Parathyroid adenoma (tissue), 2 donors: Measurements from ENCODE around the gene C4orf17.

Source experiments
- H2AFZ ChIP-seq: fragments of 300-600 bp; sonication (generic); one replicate; pipeline ENCODE4 v1.7.0; 2017; ENCODE audit warnings: antibody characterized with exemption, mild to moderate bottlenecking
- H3K27ac ChIP-seq: fragments of 300-600 bp; sonication (generic); one replicate; pipeline ENCODE4 v1.7.0; 2017
- H3K27me3 ChIP-seq: fragments of 300-600 bp; sonication (generic); one replicate; pipeline ENCODE4 v1.7.0; 2017; ENCODE audit warnings: low read length; ENCODE audit not compliant: control insufficient read depth, insufficient read depth
- H3K36me3 ChIP-seq: fragments of 300-600 bp; sonication (generic); one replicate; pipeline ENCODE4 v1.7.0; 2017; ENCODE audit warnings: low read length; ENCODE audit not compliant: control insufficient read depth, insufficient read depth
- H3K4me1 ChIP-seq: fragments of 300-600 bp; sonication (generic); one replicate; pipeline ENCODE4 v1.7.0; 2017; ENCODE audit warnings: control low read depth
- H3K4me2 ChIP-seq: fragments of 300-600 bp; sonication (generic); one replicate; pipeline ENCODE4 v1.7.0; 2017; ENCODE audit warnings: low read length
- H3K4me3 ChIP-seq: fragments of 300-600 bp; sonication (generic); one replicate; pipeline ENCODE4 v1.7.0; 2017; ENCODE audit warnings: low read depth, low read length
- H3K79me2 ChIP-seq: fragments of 300-600 bp; sonication (generic); one replicate; pipeline ENCODE4 v1.7.0; 2017; ENCODE audit warnings: control low read depth
- H3K9ac ChIP-seq: fragments of 300-600 bp; sonication (generic); one replicate; pipeline ENCODE4 v1.7.0; 2017; ENCODE audit warnings: mild to moderate bottlenecking
- H3K9me3 ChIP-seq: fragments of 300-600 bp; sonication (generic); one replicate; pipeline ENCODE4 v1.7.0; 2017; ENCODE audit warnings: low read length; ENCODE audit not compliant: control insufficient read depth
- TF ChIP-seq, protein P1 (sequence below): fragments of 300-600 bp; sonication (generic); IDR thresholded peaks from one replicate; pipeline ENCODE4 v1.7.0; 2017; ENCODE audit warnings: antibody characterized with exemption, mild to moderate bottlenecking
- donor health status: primary hyperparathyroidism.

The C4orf17 gene

DNA sequence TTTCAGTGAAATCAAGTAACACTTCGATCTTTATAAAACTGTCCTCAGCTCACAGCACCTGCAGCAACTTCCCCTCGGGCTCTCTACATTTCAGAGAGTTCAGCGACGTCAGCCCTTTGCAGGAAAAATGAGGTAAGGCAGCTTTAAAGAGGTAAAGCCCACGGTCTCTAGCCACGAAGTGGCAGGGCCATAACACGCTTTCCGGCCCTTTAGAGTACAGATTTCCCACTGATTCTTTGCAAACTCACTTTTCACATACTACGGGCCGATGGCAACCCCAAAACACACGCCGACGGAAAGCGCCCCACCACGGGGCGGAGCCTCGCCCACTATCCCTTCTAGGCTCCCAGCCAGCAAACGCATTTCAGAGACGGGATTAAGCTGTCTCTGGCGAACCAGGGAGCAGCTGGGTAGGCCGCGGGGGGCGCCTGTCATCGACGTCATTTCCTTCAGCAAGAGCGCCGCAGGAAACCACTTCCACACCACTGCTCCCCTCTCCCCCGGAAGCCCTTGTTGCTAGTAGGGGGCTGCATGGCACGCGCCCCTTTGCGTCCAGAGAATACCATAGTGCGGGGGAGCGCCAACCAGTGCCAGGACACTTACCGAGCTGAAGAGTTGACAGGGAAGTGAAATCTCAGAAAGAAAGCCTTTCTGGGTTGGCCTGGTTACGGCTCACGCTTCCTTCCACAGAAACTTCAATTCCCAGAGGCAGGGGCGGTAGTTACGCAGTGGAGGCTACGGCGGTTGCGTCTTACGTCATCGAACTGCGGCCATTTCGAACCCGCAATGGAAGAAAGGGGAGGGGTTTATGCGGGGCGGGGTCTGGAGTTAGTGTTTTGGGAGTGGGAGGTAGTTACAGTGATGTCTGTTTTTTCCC lies 52.7 kb downstream of the C4orf17 start, which contains the start of gene TRMT10A:
Gene TRMT10A (minus strand): TSS at position 730 of the 877 bp plus-strand sequence. CDS start 4,701 bp downstream, outside the sequence.
- peak within 1 kb of the TSS; percentile 77 for H3K4me2 ChIP-seq
- TF ChIP-seq, protein P1, sequence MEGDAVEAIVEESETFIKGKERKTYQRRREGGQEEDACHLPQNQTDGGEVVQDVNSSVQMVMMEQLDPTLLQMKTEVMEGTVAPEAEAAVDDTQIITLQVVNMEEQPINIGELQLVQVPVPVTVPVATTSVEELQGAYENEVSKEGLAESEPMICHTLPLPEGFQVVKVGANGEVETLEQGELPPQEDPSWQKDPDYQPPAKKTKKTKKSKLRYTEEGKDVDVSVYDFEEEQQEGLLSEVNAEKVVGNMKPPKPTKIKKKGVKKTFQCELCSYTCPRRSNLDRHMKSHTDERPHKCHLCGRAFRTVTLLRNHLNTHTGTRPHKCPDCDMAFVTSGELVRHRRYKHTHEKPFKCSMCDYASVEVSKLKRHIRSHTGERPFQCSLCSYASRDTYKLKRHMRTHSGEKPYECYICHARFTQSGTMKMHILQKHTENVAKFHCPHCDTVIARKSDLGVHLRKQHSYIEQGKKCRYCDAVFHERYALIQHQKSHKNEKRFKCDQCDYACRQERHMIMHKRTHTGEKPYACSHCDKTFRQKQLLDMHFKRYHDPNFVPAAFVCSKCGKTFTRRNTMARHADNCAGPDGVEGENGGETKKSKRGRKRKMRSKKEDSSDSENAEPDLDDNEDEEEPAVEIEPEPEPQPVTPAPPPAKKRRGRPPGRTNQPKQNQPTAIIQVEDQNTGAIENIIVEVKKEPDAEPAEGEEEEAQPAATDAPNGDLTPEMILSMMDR = peak; percentile 8
- H3K9ac ChIP-seq = peak within 1 kb of the TSS; percentile 15
- H3K36me3 ChIP-seq = no peaks in the 10 kb centered on the region
- peak within 1 kb of the TSS; percentile 92 for H2AFZ ChIP-seq
- no peaks in the 10 kb centered on the region for H3K4me1 ChIP-seq
- peak within 1 kb of the TSS; percentile 91 for H3K4me3 ChIP-seq
- H3K9me3 ChIP-seq = no peaks in the 10 kb centered on the region
- no peaks in the 10 kb centered on the region for H3K79me2 ChIP-seq
- no peaks in the 10 kb centered on the region for H3K27me3 ChIP-seq
- peak within 1 kb of the TSS; percentile 84 for H3K27ac ChIP-seq

DNA sequence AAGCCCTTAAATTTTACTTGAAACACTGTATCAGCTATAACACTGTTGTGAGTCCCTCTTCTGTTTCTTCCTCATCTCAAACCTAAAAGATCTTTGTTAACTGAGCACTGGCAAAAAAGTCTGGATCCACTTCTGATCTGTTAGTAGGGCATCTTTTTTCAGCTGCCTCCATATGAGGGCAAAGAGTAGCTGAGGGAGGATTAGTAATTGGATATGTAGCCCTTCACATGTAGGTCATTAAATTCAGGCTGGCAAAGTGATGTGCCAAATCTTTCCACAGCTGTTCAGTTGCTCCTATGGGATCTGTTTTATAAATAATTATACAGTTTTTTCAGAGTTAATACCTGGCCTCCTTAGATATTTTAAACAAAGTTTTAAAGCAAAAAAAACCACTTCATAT lies 54.1 kb downstream of the C4orf17 start:
- Histone ChIP-seq H3K9me3 (no peaks in the 10 kb centered on the region), H3K4me1 (no peaks in the 10 kb centered on the region), H3K79me2 (no peaks in the 10 kb centered on the region), H3K27me3 (no peaks in the 10 kb centered on the region), H3K4me3 (no peak overlapping the region), H2AFZ (peak overlapping the region; percentile 92), H3K9ac (no peak overlapping the region), H3K27ac (no peak overlapping the region), H3K36me3 (no peaks in the 10 kb centered on the region), H3K4me2 (no peak overlapping the region)
- TF ChIP-seq, protein P1 = no peak

DNA sequence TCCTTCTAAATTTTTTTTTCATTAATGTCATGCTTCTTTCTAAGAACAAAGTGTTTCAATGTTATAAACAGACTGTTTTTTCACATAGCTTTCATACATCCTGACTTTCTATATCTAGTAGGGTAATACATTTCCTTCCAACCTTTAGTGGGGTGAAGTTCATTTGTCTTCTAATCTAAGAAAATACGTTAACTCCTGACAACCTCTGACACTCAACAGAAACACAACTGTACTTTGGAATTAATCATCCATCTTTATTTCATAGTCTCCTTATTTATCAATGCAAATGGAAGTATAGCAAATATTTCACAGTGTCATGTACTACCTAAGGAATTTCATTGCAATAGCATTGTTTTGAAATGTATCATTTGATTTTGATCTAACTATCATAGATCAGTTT lies 61.1 kb downstream of the C4orf17 start:
- H3K36me3 ChIP-seq = no peaks in the 10 kb centered on the region
- H3K4me1 ChIP-seq = no peaks in the 10 kb centered on the region
- H3K4me3 ChIP-seq = no peak overlapping the region
- no peak overlapping the region for H3K9ac ChIP-seq
- H3K27me3 ChIP-seq = no peaks in the 10 kb centered on the region
- TF ChIP-seq, protein P1 = no peak
- H2AFZ ChIP-seq = no peak overlapping the region
- H3K4me2 ChIP-seq = no peak overlapping the region
- no peaks in the 10 kb centered on the region for H3K9me3 ChIP-seq
- H3K79me2 ChIP-seq = no peaks in the 10 kb centered on the region
- no peak overlapping the region for H3K27ac ChIP-seq

DNA sequence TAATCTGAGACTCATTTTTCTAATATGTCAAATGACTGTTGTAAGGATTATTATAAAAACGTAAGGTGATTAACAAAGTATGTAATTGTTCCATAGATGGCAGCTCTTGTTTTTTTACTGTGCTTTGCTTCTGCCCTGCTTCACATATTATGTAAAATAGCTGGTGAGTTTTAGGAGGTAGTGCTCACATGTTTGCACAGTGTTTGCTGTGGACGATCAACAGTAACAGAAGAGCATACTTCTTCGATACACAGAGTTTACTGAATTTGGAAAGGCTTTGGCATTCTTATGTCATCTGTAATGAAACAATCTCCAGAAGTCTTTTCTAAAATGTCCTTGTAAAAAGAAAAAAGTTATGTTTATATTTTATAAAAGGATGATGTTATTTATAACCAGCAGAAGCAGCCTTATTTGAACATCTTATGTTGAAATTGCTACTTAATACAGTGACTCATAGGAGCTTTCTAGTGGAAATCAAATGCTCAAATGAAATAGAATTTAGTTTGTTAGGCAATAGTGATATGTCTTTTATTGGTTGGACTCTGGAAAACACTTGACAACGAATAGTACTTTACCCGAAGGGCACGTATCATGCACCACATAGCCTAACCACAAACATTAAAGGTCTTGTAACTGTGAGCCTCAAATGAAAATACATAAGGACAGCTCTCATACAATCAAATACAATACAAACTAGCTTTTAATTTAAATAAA lies 61.9 kb downstream of the C4orf17 start:
- Histone ChIP-seq H3K36me3 (no peaks in the 10 kb centered on the region), H3K79me2 (no peaks in the 10 kb centered on the region), H3K4me1 (no peaks in the 10 kb centered on the region), H2AFZ (no peak overlapping the region), H3K27ac (no peak overlapping the region), H3K4me2 (no peak overlapping the region), H3K27me3 (no peaks in the 10 kb centered on the region), H3K9me3 (no peaks in the 10 kb centered on the region), H3K4me3 (no peak overlapping the region), H3K9ac (no peak overlapping the region)
- TF ChIP-seq, protein P1 = no peak
